UCSD-AML1 (cell line): ENCODE measurements around the gene ZNF365.
"Not testable (repeated sequence)": the region's sequence is repeated elsewhere in the genome, so short reads cannot be mapped to it uniquely, and the experiment has no call there.

ENCODE experiments used
- DNase-seq: peaks from one replicate; lab custom pipeline; 2025; ENCODE audit not compliant: unreplicated experiment; lab: John Stamatoyannopoulos, UW

ZNF365 gene

DNA sequence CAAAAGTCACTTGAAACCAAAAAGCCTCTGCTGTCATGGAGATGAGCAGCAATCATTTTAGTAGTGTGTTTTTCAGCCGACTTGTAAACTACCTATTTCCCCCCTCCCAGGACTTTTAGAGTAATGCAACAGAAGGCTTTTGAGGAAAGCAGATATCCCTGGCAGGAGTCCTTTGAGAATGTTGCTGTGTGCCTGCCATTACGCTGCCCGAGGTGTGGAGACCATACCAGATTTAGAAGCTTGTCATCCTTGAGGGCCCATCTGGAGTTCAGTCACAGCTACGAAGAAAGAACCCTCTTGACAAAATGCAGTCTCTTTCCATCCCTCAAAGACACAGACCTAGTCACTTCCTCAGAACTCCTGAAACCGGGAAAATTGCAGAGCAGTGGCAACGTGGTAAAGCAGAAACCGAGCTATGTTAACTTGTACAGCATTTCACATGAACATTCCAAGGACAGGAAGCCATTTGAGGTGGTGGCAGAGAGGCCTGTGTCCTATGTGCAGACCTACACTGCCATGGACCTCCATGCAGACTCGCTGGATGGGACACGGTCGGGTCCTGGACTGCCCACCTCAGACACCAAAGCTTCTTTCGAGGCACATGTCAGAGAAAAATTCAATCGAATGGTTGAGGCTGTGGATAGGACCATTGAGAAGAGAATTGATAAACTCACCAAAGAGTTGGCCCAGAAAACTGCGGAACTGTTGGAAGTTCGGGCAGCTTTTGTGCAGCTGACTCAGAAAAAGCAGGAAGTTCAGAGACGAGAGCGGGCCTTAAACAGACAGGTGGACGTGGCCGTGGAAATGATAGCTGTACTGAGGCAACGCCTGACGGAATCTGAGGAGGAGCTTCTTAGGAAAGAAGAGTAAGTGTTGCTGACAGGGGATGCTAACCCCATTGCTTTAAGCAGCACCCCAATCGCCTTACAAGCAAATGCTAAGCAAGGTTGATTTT, 2.2 kb downstream of the ZNF365 start:
- no peak for DNase-seq

DNA sequence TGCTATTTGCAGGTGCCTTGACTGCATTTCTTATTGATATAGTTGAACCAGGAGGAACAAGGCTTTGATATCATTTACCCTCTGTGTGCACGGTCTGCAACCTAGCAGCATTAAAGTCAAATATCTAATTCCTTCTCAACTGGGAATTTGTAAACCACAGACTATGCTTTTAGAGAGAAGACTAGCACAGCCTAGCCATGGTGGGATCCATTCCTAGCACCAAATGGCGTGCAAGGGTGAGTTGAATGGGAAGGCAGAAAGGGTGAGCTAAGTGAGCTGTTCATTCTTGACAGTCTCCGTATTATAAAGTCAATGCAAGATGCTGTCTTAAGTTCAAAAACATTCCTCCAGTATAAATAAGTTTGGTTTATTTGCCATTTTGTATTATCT, 2.9 kb downstream of the ZNF365 start:
- no peak for DNase-seq

DNA sequence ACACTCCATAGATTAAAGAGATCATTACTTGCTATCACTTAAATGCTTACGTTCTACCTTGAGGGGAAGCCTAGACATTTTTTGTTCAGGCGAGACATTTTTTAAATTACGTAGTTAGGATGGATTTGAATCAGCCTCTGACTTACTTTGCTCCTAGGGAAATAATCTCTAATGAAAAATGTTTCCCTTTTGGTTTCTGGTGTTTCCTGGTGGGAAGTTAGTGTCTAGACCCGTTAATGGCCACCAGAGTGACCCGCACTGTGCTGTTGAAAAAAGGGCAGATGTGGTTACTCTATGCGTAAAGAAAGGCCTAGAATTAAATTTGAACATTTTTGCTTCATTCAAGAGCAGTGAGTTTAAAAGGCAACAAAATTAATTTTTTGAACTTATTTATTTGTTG, 3.8 kb downstream of the ZNF365 start:
- DNase-seq: no peak

DNA sequence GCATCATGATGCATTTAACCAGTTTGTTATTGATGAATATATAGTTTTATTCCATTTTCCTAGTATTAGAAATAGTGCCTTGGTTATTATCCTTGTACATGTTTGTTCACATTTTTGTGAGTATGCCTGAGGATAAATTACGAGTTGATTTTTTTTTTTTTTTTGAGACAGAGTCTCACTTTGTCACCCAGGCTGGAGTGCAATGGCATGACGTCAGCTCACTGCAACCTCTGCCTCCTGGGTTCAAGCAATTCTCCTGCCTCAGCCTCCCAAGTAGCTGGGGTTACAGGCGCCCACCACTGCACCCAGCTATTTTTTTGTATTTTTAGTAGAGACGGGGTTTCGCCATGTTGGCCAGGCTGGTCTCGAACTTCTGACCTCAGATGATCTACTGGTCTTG, 4.7 kb downstream of the ZNF365 start:
- DNase-seq: not testable (repeated sequence)

DNA sequence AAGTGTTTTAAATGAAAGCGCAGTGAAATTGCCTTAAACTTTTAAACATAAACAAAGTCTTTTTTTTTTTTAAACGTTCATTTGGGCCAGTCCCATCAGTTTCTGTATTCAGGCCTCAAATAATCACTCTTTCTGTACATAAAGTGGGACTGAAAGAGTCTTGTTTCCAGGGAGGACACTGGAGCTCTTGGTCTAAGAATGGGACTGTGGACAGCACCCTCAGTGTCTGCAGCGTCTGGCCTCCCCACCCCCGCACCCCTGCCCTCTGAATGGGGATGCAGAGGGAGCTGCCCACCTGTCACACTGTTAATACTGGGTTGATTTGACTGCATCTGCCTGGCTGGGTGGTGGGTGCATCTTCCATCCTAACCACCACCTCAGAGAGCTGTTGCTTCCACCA, 5.2 kb downstream of the ZNF365 start:
- DNase-seq: no peak

DNA sequence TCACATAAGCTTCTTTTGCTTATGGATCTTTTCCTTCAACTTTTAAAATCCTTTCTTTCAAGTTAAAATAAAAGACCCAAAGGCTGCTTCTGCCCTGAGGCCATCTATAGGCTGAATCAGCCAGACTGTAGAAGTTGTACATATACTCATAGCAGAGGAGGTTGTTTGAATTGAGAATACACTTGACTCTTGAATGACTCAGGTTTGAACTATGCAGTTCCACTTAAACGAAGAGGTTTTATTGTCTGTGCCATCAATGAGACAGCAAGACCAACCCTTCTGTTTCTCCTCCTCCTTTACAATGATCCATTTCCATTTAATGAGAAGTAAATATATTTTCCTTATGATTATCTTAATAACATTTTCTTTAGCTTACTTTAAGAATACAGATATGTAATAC, 5.8 kb downstream of the ZNF365 start:
- DNase-seq: no peak

DNA sequence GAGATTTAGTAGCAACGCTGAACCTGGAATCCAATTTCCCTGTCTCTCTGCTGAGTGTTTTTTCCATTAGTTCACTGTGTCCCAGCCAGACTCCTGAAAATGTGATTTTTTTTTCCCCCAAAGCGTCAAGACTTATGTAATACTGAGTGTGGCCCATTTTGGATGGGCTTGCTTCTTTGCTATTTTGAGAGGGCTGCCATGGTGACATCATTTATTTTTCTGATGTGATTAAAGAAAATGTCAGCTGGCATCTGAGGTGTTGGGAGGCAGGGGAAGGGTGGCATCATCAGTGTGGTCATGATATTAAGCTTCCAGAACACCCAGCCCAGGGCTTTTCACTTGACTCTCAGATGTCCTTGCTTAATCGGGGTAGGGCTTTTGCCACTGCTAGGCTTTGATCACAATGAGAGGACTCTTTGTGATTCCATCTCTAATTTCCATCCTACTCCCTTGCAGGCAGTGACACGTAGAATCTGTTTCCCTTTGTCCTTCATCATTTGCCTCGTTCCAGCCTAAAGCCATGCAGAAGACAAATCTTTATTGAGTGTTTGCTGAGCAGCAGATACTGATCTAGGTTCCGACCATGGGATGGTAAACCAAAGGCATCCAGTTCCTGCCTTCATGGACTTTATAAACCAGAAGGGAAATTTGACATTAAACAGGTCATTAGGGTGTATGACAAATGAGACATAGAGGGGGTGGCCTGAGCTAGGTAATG, 7.4 kb downstream of the ZNF365 start:
- DNase-seq: no peak

DNA sequence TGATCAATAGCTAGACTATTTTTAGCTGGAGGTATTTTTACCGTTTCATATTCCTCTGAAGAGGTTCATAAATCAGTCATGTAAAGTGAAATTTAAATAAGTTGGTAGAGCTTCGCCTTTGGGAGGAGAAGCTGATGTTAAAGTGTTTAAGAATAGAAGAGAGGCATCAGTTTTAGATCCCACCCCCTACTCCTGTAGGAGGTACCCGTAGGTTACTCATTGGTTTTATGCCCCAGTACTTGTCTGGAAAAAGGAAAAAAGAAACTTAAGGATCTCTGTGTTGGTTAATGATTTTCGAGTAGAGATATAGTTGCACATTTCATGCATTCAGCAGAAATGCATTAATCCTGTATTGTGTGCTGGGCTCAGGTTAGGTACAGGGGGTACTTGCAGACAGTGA, 8.7 kb downstream of the ZNF365 start:
- DNase-seq: no peak

DNA sequence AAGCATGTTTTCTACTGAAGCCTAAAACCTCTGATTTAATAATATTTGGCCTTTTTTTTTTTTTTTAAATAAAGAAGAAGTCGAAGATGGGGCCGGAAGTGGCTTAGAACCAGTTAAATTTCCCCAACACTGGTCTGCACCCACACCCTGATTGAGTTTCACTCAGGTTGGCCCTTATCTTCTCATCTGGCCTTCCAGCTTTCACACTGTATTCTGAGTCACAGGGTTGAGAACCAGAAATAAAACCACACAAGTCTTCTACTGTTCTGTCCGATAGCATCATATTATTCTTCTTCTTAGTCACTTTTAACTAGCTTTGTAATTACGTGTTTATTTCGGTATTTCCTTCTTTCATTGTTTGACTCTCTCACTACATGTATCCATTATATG, 9.9 kb downstream of the ZNF365 start:
- DNase-seq: no peak

DNA sequence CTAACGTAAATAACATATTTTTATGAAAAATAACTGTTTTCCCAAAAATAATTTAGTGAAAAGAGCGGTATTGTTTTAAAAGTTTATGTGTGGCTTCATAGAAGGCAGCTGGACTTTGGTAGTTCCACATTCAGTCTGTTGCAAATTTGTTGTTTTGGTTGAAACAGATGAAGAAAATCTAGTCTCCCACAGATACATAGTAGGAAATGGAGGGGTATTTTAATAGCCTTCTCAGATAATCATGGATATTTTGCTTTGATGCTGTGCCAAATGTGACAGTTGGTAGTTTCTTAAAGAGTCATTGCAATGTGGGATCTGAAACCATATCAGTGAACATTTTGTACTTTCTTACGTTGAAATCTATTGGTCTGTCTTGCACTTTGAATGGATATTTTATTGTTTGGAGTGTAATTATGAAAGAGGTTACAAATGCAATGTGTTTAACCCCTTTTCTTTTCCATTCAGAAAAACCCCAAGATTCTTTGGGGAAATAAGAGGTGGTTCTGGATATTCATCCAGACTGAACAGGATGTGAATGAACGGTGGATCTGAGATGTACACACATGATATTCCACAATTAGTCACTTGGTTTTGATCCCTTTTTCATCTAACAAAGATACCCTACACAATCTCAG, 10.4 kb downstream of the ZNF365 start:
- no peak for DNase-seq

DNA sequence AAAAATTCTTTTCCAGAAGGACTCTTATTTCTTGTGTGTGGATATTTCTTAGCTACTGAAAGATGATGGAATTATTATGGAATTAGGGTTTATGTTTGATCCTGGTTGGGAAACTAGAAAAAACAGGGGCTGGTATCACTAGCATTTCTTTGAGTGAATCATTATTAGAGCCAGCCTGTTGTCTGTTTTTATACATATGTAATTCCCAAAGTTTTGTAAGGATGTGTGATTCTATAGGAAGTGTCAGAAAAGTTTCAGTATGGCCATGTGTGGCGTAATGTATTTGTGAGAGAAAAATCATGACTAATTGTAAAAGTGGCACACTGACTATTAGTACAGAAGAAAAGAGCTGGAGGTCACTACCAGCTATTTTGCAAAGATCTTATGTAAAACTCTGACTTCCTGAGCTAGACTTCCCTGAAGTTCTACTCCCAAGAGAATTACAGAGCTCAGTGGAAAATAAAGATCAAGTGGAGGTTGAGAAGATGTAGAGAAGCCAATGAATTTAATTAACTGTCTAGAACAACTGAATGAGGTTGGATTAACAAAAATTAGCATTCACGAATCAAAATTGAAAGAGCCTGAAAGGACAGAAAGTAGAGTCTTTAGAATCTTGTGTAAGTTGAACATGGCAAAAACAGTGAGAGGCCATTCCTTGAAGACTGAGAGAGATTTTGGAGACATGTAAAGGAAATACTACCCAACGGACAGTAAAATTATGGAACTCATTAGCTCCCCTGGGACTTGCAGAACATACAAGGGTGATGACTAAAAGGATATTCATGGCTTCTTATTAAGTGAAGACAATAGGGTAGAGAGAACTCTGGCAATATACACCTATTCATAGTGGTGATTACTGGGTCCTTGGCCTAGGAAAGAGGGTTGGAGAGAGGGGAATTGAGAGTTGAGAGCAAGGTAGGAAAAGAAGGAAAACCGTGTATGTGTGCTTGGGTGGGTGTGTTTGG, 12.5 kb downstream of the ZNF365 start:
- no peak for DNase-seq

DNA sequence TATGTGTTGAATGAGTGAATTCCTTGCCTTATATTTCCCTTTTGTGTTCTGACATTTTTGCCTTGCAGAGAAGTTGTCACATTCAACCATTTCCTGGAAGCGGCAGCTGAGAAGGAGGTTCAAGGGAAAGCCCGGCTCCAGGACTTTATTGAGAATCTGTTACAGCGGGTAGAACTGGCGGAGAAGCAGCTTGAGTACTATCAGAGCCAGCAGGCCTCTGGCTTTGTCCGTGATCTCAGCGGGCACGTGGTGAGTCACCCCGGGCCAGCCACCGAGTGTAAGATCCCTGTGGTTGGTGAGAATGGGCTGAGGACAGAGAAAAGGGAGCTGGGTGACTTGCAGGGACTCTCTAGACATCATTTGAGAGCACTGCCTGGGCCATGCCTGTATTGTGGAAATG, 14.2 kb downstream of the ZNF365 start:
- no peak for DNase-seq

DNA sequence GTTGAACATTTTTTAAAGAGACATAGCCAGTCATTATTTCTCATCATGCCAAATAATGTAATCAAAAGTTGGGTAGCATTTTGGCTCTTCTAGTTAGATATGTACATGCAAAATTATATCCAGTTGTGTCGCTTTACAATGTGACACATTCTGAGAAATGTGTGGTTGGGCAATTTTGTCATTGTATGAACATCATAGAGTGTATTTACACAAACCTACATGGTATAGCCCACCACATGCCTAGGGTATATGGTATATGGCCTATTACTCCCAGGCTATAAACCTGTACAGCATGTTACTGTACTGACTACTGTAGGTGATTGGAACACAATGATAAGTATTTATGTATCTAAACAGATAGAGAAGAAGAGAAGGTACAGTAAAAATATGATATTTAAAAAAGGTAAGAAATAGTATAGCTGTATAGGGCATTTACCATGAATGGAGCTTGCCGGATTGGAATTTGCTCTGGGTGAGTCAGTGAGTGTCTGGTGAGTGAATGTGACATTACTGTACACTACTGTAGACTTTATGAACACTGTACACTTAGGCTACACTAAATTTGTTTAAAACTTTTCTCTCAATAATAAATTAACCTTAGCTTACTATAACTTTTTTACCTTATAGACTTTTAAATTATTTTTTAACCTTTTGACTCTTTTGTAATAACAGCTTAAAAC, 16.5 kb downstream of the ZNF365 start:
- DNase-seq: no peak

DNA sequence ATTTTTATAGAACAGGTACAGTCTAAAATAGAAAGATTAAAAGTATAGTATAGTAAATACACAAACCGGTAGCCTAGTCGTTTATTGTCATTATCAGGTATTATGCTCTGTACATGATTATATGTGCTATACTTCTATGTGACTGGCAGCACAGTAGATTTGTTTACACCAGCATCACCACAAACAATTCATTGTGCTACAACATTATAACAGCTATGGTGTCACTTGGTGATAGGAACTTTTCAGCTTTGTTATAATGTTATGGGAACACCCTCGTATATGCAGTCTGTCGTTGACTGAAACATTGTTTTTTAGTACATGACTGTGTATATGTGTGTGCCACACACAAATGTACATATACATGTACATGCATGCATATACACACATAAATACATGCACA, 19.1 kb downstream of the ZNF365 start:
- DNase-seq: no peak

DNA sequence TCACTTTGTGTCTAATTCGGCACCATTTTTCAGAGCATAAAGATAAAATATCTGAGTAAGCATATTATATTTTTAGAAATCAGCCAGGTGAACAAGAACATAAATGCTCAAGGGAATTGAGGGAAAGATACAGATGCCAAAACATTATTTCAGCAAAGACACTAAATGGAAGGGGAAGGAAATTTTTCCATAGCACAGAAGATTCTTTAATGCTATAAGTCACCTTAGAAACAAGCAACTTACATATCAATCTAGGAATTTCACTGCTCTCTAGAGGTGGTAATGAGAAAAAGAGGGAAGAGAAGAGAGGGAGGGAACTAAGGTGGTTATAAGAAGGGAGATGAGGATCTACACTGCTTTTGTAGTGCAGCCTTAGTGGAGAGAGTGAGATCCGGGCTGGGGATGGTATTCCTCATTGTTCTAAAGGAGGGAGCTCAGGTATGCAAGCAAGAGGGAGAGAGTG, 20.4 kb downstream of the ZNF365 start:
- DNase-seq: no peak

DNA sequence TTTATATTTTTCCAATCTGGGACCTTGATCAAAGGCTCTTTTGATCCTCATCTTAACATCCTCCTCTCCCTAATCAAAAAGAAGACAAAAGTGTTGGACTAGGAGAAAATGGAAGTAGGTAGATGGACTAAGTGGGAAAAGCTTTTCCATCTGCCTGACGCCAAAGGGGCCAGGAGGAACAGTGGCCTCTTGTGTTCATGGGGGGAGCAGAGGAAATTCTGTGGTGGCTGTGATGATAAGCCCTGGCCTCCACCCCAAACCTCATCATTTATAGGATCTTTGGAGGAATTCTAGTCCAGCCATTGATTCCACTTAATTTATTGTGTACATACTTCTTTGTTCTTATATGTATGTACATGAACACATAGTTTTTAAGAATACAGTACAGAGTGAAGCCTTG, 21.7 kb downstream of the ZNF365 start:
- DNase-seq: no peak

DNA sequence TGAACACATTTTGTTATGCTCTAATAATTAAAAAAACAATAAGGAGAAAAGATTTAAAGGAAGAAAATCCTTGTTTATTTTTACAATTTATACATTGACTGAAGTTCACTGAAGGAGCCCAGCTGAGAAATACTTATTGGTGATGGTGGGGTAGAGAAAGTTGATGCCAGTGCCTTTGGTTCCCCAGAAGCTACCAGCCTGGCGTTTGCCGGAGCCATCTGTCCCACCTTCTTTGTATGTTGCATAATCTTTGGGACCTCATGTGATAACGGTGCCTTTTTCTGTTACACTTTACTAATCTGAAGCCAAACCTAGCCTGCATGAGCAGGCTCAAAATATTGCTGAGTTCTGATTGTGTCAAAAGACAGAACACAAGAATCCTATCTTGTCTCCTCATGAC, 22.7 kb downstream of the ZNF365 start:
- DNase-seq: no peak

DNA sequence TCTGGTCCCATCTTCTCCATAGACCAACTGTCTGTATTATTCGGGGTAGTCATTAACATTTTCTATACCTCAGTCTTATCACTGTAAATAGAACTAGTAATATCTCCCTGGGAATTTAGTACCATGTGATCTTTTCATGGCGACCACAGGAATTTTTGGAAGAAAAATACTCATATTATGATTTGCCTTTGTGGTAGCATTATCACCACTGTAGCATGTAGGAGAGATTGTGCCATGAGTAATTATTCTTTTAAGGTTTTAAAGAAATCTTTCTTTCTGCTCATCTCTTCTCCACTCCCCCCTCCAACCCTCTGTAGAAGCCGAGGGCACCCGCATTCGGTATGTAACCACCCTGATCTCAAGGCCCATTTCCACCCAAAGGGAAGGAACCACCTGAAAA, 25.0 kb downstream of the ZNF365 start:
- no peak for DNase-seq

DNA sequence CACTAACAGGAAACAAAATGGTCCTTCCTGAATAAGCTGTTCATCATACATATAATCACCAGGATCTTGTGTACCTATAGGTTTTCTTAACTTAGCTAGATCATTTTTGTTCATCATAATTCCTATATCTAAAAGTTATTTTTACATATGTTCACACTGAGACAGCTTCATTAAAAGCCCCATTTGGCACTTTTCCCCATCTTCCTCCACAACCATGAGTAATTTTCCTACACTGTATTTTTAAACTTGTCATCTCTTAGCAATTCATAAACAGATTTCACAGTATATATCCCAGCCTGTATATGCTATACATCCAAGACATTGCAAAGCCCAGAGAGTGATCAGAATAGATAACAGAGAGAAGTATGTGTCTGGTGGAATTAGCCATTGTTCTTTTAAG, 28.3 kb downstream of the ZNF365 start:
- no peak for DNase-seq

DNA sequence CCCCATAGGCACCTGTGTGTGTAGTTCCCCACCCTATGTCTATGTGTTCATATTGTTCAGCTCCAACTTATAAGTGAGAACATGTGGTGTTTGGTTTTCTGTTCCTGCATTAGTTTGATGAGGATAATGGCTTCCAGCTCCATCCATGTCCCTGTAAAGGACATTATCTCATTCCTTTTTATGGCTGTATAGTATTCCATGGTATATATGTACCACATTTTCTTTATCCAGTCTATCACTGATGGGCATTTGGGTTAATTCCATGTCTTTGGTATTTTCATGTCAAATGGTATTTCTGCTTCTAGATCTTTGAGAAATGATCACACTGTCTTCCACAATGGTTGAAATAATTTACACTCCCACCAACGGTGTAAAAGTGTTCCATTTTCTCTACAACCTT, 36.4 kb downstream of the ZNF365 start:
- not testable (repeated sequence) for DNase-seq
